SH-SY5Y (cell line): ENCODE results near the gene TMEM181.

Source experiments
- GATA2 ChIP-seq: IDR thresholded peaks from 2 replicates; pipeline ENCODE4 v1.6.1; 2011; ENCODE audit warnings: mild to moderate bottlenecking, low read depth, low read length
- GATA3 ChIP-seq: IDR thresholded peaks from 2 replicates; pipeline ENCODE4 v1.6.1; 2011; ENCODE audit warnings: low read depth, mild to moderate bottlenecking, low read length, moderate library complexity

Gene TMEM181

DNA sequence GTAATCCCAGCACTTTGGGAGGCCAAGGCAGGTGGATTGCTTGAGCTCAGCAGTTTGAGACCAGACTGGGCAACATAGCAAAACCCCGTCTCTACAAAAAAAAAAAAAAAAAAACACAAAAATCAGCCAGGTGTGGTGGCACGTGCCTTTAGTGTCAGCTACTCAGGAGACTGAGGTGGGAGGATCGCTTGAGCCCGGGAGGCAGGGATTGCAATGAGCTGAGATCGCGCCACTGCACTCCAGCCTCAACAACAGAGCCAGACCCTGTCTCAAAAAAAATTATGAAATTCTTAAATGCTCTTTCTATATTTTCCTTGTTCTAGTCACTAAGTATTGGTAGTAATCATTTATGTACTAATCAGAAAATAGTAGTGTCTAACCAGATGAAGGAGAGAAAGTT lies 120.6 kb downstream of the TMEM181 start:
- TF ChIP-seq GATA2 (no peak), GATA3 (no peak)

DNA sequence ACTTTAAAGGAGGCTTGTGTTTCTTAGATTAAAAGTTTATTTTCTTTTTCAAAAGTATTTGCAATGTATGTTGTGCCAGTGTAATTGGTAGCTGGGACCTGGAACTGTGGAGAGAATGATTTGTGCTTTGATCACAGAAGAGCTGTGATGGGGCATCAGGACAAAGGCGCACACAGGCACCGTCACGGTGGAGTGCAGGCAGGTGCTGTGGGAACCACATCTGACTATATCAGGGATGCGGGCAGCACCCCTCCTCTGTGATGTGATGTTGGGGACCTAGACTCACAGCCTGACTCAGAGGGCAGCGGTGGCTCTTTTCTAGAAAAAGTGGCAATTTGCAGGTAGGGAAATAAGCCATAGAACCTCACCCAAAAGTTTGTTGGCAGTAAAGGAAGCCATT lies 124.4 kb downstream of the TMEM181 start:
- TF ChIP-seq GATA3, result no peak

DNA sequence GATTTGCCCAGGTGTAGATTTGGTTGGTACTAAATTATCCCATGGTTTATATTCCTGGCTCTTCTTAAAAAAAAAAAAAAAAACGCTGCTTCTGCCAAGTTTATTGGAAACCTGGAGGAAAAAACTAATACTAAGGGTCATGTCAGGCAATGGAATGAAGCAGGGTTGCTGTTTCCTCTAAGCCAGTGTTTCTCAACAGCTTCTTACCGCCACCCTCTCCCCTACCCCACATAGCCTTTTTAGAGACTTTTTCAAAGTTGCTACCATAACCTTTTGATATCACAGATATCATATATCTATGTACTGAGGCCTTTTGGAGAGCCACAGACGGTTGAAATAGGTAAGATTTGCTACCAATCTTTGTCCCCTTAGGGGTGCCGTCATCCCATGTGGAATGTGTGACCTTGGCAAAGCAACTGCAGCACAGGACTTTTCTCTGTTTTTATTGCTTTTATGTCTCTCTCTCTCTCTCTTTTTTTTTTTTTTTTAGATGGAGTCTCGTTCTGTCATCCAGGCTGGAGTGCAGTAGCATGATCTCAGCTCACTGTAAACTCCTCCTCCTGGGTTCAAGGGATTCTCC lies 124.9 kb downstream of the TMEM181 start:
- TF ChIP-seq GATA3 (no peak), GATA2 (no peak)
